GM12878 (cell line): ENCODE results near the gene TNF. TPM values are rescaled to one million over a fixed set of nuclear protein-coding genes. Genes with fewer than 3 reads are reported as not detected.
A peak's percentile ranks its signal among the peaks of the same experiment; 100 is the strongest.

Experiments
- ATAC-seq: fragments of 200-7000 bp; cut with Tn5 transposase; 3 replicates; pipeline ENCODE4 v1.9.1; 2020; ENCODE audit warnings: mild to moderate bottlenecking, moderate library complexity
- BruUV-seq: library from RNA; stranded (reverse); fragments of 400-500 nt; replicated peaks from 2 replicates; lab custom pipeline; 2021; lab: Mats Ljungman, UMichigan
- CTCF ChIA-PET: fragments of 300-600 bp; sonication (Branson Sonifier 250); formaldehyde crosslinking; extraction: SDS; loops from one replicate; lab custom pipeline; 2021; ENCODE audit warnings: inconsistent platforms; lab: Yijun Ruan, JAX
- POLR2A ChIA-PET: fragments of 350-600 bp; formaldehyde crosslinking; extraction: SDS; loops from one replicate; lab custom pipeline; 2021; ENCODE audit warnings: inconsistent platforms; lab: Charles Lee
- RAD21 ChIA-PET: fragments of 300-600 bp; sonication (Branson Sonifier 250); formaldehyde crosslinking; loops from one replicate; lab custom pipeline; 2023; ENCODE audit warnings: antibody characterized with exemption; ENCODE audit not compliant: unreplicated experiment; lab: Charles Lee
- SMC1A ChIA-PET: fragments of 300-600 bp; sonication (Branson Sonifier 250); formaldehyde crosslinking; loops from one replicate; lab custom pipeline; 2023; ENCODE audit not compliant: unreplicated experiment, uncharacterized antibody; lab: Charles Lee
- DNase-seq: peaks from one replicate; pipeline ENCODE4 v3.0.0-alpha.2; 2011; ENCODE audit warnings: low read depth, low spot score
- FAIRE-seq: peaks from 3 replicates; lab custom pipeline; 2011; peaks lifted over from hg19 to GRCh38; lab: Jason Lieb, UNC
- H2AFZ ChIP-seq: 2 replicates; pipeline ENCODE4 v1.6.0; 2011; ENCODE audit warnings: low read depth, low read length, control low read depth; ENCODE audit not compliant: control insufficient read depth
- H3K27ac ChIP-seq: 2 replicates; pipeline ENCODE4 v1.5.1; 2011; ENCODE audit warnings: control low read depth; ENCODE audit not compliant: control insufficient read depth, insufficient read depth
- H3K27me3 ChIP-seq, 2 experiments: replicated peaks in 1 of 2; 2 replicates each; pipeline versions ENCODE4 v1.6.0 to v1.6.1; 2011; ENCODE audit warnings: low read length in 1 of 2; ENCODE audit not compliant: control insufficient read depth in 2 of 2, insufficient read depth in 2 of 2
- H3K36me3 ChIP-seq, 2 experiments: 2 replicates each; pipeline ENCODE4 v1.5.1; 2011; ENCODE audit warnings: low read length in 1 of 2; ENCODE audit not compliant: control insufficient read depth in 2 of 2, insufficient read depth in 2 of 2
- H3K4me1 ChIP-seq: 2 replicates; pipeline ENCODE4 v1.6.1; 2011; ENCODE audit warnings: mild to moderate bottlenecking, low read length, moderate library complexity, mixed read lengths; ENCODE audit not compliant: control insufficient read depth, insufficient read depth
- H3K4me2 ChIP-seq: 2 replicates; pipeline ENCODE4 v1.6.0; 2011; ENCODE audit warnings: control low read depth; ENCODE audit not compliant: control insufficient read depth, insufficient read depth
- H3K4me3 ChIP-seq: fragments of 200-600 bp; sonication (generic); 2 replicates; pipeline ENCODE4 v1.5.1; 2016
- H3K79me2 ChIP-seq: 2 replicates; pipeline ENCODE4 v1.6.0; 2011; ENCODE audit warnings: low read length; ENCODE audit not compliant: control insufficient read depth, insufficient read depth
- H3K9ac ChIP-seq: 2 replicates; pipeline ENCODE4 v1.8.0; 2011; ENCODE audit warnings: low read length, control low read depth, mixed read lengths; ENCODE audit not compliant: control insufficient read depth, insufficient read depth
- H3K9me3 ChIP-seq: replicated peaks from 3 replicates; pipeline ENCODE4 v1.5.1; 2011; ENCODE audit warnings: mild to moderate bottlenecking, low read length; ENCODE audit not compliant: control insufficient read depth, insufficient read depth
- H4K20me1 ChIP-seq: 2 replicates; pipeline ENCODE4 v1.6.0; 2011; ENCODE audit not compliant: control insufficient read depth, insufficient read depth
- HDAC6 ChIP-seq: fragments of 200-600 bp; sonication (generic); IDR thresholded peaks from one replicate; pipeline ENCODE4 v1.8.0; 2017; ENCODE audit warnings: antibody characterized with exemption; ENCODE audit not compliant: unreplicated experiment
- HDGF ChIP-seq: fragments of 450-650 bp; IDR thresholded peaks from 2 replicates; pipeline ENCODE4 v1.6.1; 2016; ENCODE audit warnings: antibody characterized with exemption
- IKZF1 ChIP-seq: fragments of 450-650 bp; conservative IDR thresholded peaks from 2 replicates; pipeline ENCODE4 v1.6.1; 2017; ENCODE audit warnings: antibody characterized with exemption, mild to moderate bottlenecking
- IKZF2 ChIP-seq, 2 experiments: fragments of 450-650 bp; IDR thresholded peaks; 2 replicates each; pipeline ENCODE4 v1.6.1; 2017; ENCODE audit warnings: mild to moderate bottlenecking in 2 of 2, moderate library complexity in 2 of 2
- IRF5 ChIP-seq: fragments of 450-650 bp; IDR thresholded peaks from 2 replicates; pipeline ENCODE4 v1.6.1; 2017; ENCODE audit warnings: borderline replicate concordance
- MTA2 ChIP-seq: fragments of 450-650 bp; IDR thresholded peaks from 2 replicates; pipeline ENCODE4 v1.6.1; 2016; ENCODE audit warnings: low read depth, mild to moderate bottlenecking, moderate library complexity
- POLR2A ChIP-seq: IDR thresholded peaks from 2 replicates; pipeline ENCODE4 v1.6.1; 2011; ENCODE audit warnings: low read depth, mild to moderate bottlenecking, low read length
- POLR2AphosphoS5 ChIP-seq: IDR thresholded peaks from 2 replicates; pipeline ENCODE4 v1.6.1; 2011; ENCODE audit warnings: mild to moderate bottlenecking, low read length, inconsistent platforms
- RELB ChIP-seq: fragments of 450-650 bp; IDR thresholded peaks from 2 replicates; pipeline ENCODE4 v1.6.1; 2017; ENCODE audit warnings: low read depth, mild to moderate bottlenecking, moderate library complexity
- SPI1 ChIP-seq: IDR thresholded peaks from 2 replicates; pipeline ENCODE4 v1.6.1; 2011; ENCODE audit warnings: low read depth, mild to moderate bottlenecking, low read length, moderate library complexity, borderline replicate concordance; ENCODE audit not compliant: insufficient read depth
- TAF1 ChIP-seq: IDR thresholded peaks from 2 replicates; pipeline ENCODE4 v1.6.1; 2011; ENCODE audit warnings: mild to moderate bottlenecking, low read depth, low read length, borderline replicate concordance
- TCF12 ChIP-seq: IDR thresholded peaks from 2 replicates; pipeline ENCODE4 v1.6.1; 2011; ENCODE audit warnings: low read depth, mild to moderate bottlenecking, low read length
- TCF3 ChIP-seq: IDR thresholded peaks from 2 replicates; pipeline ENCODE4 v1.6.1; 2012; ENCODE audit warnings: low read depth, mild to moderate bottlenecking, low read length, borderline replicate concordance; ENCODE audit not compliant: insufficient read depth
- YBX1 ChIP-seq: fragments of 450-650 bp; IDR thresholded peaks from 2 replicates; pipeline ENCODE4 v1.6.1; 2016; ENCODE audit warnings: antibody characterized with exemption
- YY1 ChIP-seq: IDR thresholded peaks from 2 replicates; pipeline ENCODE4 v1.6.1; 2011; ENCODE audit warnings: low read depth, mild to moderate bottlenecking, low read length
- ZBTB4 ChIP-seq: fragments of 450-650 bp; formaldehyde crosslinking; IDR thresholded peaks from 2 replicates; pipeline ENCODE4 v1.4.0; 2022; ENCODE audit warnings: mild to moderate bottlenecking, moderate library complexity
- WGBS: methylation state at CpG from one replicate; pipeline ENCODE4 v1.1.6; 2016; ENCODE audit warnings: low lambda C conversion rate; ENCODE audit not compliant: insufficient replicate concordance, insufficient coverage; ENCODE audit errors: missing lambda C conversion rate; 5-methylcytosine and 5-hydroxymethylcytosine counted together
- in situ Hi-C: fragments of 300-500 bp; cut with MboI; formaldehyde crosslinking; loops from 9 replicates; pipeline ENCODE4 v1.14.3; 2018; ENCODE audit warnings: mixed read lengths
- intact Hi-C: fragments of 100-400 bp; cut with micrococcal nuclease; formaldehyde crosslinking; loops from one replicate; pipeline ENCODE4 v1.14.2; 2022; ENCODE audit not compliant: unreplicated experiment
- polyA plus RNA-seq, 11 experiments: library from polyadenylated mRNA; depleted of rRNA in 4 of 11; unstranded in 6 of 11; stranded (reverse) in 5 of 11; fragments of >200 nt; fragmentation: Nextera tagmentation in 4 of 11; fragmentation: Illumina TruSeq in 1 of 11; extraction: Ambion mirVana in 4 of 11; extraction: Trizol in 1 of 11; gene quantifications; 1 replicate in 1 of 11; 2 replicates in 10 of 11; pipeline versions ENCODE4 v1.2.1 to v1.2.3, GENCODE V29; 2011 to 2016; ENCODE audit warnings: inconsistent platforms in 2 of 11, missing spikeins in 2 of 11, low read depth in 1 of 11
- total RNA-seq, 4 experiments: library from RNA; depleted of rRNA in 3 of 4; stranded (reverse); fragments of >200 nt in 3 of 4; fragmentation: Illumina TruSeq in 1 of 4; extraction: Trizol in 1 of 4; gene quantifications; 2 replicates each; pipeline versions ENCODE4 v1.2.1 to v1.2.3, GENCODE V29; 2013 to 2021

The TNF gene
- total and polyA plus RNA-seq, 10 of the 15 experiments (the other 5 are each of a cell fraction or from before 2014, with no cell fraction given), result 18.0 to 94.8 (median 61.9) TPM

DNA sequence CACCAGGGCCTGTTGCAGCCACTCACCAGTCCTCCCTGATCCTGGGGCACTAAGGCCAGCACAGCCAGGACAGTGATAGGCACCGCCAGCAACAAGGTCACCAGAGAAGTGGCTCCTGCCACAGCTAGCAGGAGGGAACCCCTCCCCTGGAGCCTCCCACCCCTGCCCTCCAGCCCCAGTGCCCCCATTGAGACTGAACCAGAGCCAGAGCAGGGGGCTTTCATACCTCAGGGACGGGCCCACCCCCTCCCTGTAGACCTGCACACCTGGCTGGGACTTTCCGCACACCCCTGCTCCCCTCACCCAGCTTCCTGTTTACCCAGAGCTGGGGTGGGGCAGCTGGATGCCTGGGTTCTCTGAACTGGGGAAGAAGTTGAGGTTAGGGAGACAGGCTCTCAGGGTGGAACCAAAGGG, 6.9 kb downstream of the TNF start, which contains the start of gene LTB:
TSS of gene LTB (minus strand) at position 195 of the 414 bp plus-strand sequence. CDS start at position 188, 7 bp downstream.
- Histone ChIP-seq H3K27me3 (no peaks in the 10 kb centered on the region), H3K79me2 (peaks cover 52% of the 10 kb centered on the region), H3K36me3 (peaks cover 0 to 4% of the 10 kb centered on the region in 2 experiments; a peak in 2 of 4 replicates), H3K9me3 (no peaks in the 10 kb centered on the region), H3K4me1 (peaks cover 51% of the 10 kb centered on the region), H3K4me2 (peak within 1 kb of the TSS; percentile 95), H4K20me1 (no peaks in the 10 kb centered on the region), H2AFZ (peak within 1 kb of the TSS; percentile 76), H3K4me3 (peak within 1 kb of the TSS; percentile 93), H3K9ac (peak within 1 kb of the TSS; percentile 90), H3K27ac (peak within 1 kb of the TSS; percentile 91)
- 25% methylated on average over 3 of the region's 3 CpGs for WGBS
- no peak for FAIRE-seq
- peak; percentile 5 for ATAC-seq
- in situ Hi-C loops, result no loop called here
- no TSS peak for BruUV-seq
- RAD21 ChIA-PET, result interaction anchor here (0.6 to 17.5 kb wide), 8 partner anchors 8 to 376 kb away, joined by 3 to 620 read pairs (median 6); partner anchors contain the start of genes AIF1, ATP6V1G2, DDX39B and LTA
- POLR2A ChIA-PET, result interaction anchor here (0.8 to 17.1 kb wide), 10 partner anchors 8 to 157 kb away, joined by 3 to 282 read pairs (median 7); partner anchors contain the start of genes ABHD16A, ATP6V1G2, GPANK1 and LTA
- TF ChIP-seq IKZF2 (IDR thresholded peaks at IDR 0.05), result 0 out of 4 replicates have a peak, but pooled peaks of 1 of the 2 experiments have one; percentile 23
- peak; percentile 14; the same call in 1 of the 2 replicates for TF ChIP-seq MTA2
- peak; percentile 80 for TF ChIP-seq POLR2A
- TF ChIP-seq YBX1, result no peak
- no peak for TF ChIP-seq IRF5
- TF ChIP-seq IKZF1, result peak; percentile 32; the same call in 1 of the 2 replicates
- no peak for TF ChIP-seq HDAC6
- TF ChIP-seq POLR2AphosphoS5, result peak; percentile 45; the same call in 1 of the 2 replicates
- TF ChIP-seq SPI1, result no peak
- 0 out of 2 replicates have a peak, but pooled peaks have one; percentile 16 for TF ChIP-seq YY1
- TF ChIP-seq TCF3, result peak; percentile 75; the same call in 1 of the 2 replicates
- TF ChIP-seq RELB, result peak; percentile 68; the same call in 1 of the 2 replicates
- TF ChIP-seq TCF12, result peak; percentile 80
- TF ChIP-seq TAF1, result peak; percentile 28; the same call in 1 of the 2 replicates
- no peak for TF ChIP-seq ZBTB4 (CRISPR knock-in tag)
- TF ChIP-seq HDGF, result 0 out of 2 replicates have a peak, but pooled peaks have one; percentile 4
- DNase-seq, result no peak
- SMC1A ChIA-PET, result interaction anchor here (1.4 to 45.5 kb wide), 4 partner anchors 7 to 248 kb away, joined by 3 to 1989 read pairs (median 290); partner anchors contain the start of genes ATP6V1G2, DDX39B, LTA and NCR3
- CTCF ChIA-PET, result interaction anchor here (0.8 to 31.0 kb wide), 7 partner anchors 9 to 379 kb away, joined by 3 to 2098 read pairs (median 8); partner anchors contain the start of genes ATP6V1G2, DDX39B, LST1 and LTA
- intact Hi-C loops, result no loop called here
